ENCODE results near the gene PKN2.

PKN2 gene

GRCh38 chr1:88744142-88744541 lies 60.1 kb downstream of the PKN2 start:
- Histone ChIP-seq H3K27me3 (ENCODE audit: control insufficient read depth in 1 of 2, insufficient read depth in 2 of 2, low read length in 2 of 2) (no peaks in the 10 kb centered on the region), H3K27ac (ENCODE audit: low read depth, low read length) (no peak overlapping the region), H3K4me1 (ENCODE audit: control insufficient read depth in 1 of 2, insufficient read depth in 2 of 2, low read length in 2 of 2) (peaks cover 0 to 4% of the 10 kb centered on the region in 2 donors), H3K9me3 (ENCODE audit: control insufficient read depth in 1 of 2, low read length in 2 of 2) (no peaks in the 10 kb centered on the region), H3K36me3 (ENCODE audit: control insufficient read depth in 1 of 2, insufficient read depth in 2 of 2, low read length in 2 of 2) (peaks cover 4 to 13% of the 10 kb centered on the region in 2 donors), H3K9ac (ENCODE audit: low read depth in 1 of 2, low read length in 2 of 2) (no peak overlapping the region), H3K4me3 (ENCODE audit: low read depth in 1 of 2, low read length in 2 of 2) (no peak overlapping the region)

- peaks cover 4 to 13% of the 10 kb centered on the region in 2 donors for H3K36me3 ChIP-seq (ENCODE audit: control insufficient read depth in 1 of 2, insufficient read depth in 2 of 2, low read length in 2 of 2)
- no peaks in the 10 kb centered on the region for H3K9me3 ChIP-seq (ENCODE audit: control insufficient read depth in 1 of 2, low read length in 2 of 2)
- H3K27me3 ChIP-seq (ENCODE audit: control insufficient read depth in 1 of 2, insufficient read depth in 2 of 2, low read length in 2 of 2): no peaks in the 10 kb centered on the region
- H3K9ac ChIP-seq (ENCODE audit: low read depth in 1 of 2, low read length in 2 of 2): no peak overlapping the region
- H3K27ac ChIP-seq (ENCODE audit: low read depth, low read length): no peak overlapping the region
- H3K4me1 ChIP-seq (ENCODE audit: control insufficient read depth in 1 of 2, insufficient read depth in 2 of 2, low read length in 2 of 2): no peaks in the 10 kb centered on the region
- H3K4me3 ChIP-seq (ENCODE audit: low read depth in 1 of 2, low read length in 2 of 2): no peak overlapping the region
Measured at GRCh38 chr1:88746916-88747315, 62.8 kb downstream of the PKN2 start.

GRCh38 chr1:88751714-88752113 lies 67.6 kb downstream of the PKN2 start:
- Histone ChIP-seq H3K4me1 (ENCODE audit: control insufficient read depth in 1 of 2, insufficient read depth in 2 of 2, low read length in 2 of 2) (no peaks in the 10 kb centered on the region), H3K9ac (ENCODE audit: low read depth in 1 of 2, low read length in 2 of 2) (no peak overlapping the region), H3K36me3 (ENCODE audit: control insufficient read depth in 1 of 2, insufficient read depth in 2 of 2, low read length in 2 of 2) (peaks cover 4 to 6% of the 10 kb centered on the region in 2 donors), H3K27me3 (ENCODE audit: control insufficient read depth in 1 of 2, insufficient read depth in 2 of 2, low read length in 2 of 2) (no peaks in the 10 kb centered on the region), H3K9me3 (ENCODE audit: control insufficient read depth in 1 of 2, low read length in 2 of 2) (no peaks in the 10 kb centered on the region), H3K4me3 (ENCODE audit: low read depth in 1 of 2, low read length in 2 of 2) (no peak overlapping the region), H3K27ac (ENCODE audit: low read depth, low read length) (no peak overlapping the region)

GRCh38 chr1:88753506-88753905 lies 69.4 kb downstream of the PKN2 start:
- no peaks in the 10 kb centered on the region for H3K4me1 ChIP-seq (ENCODE audit: control insufficient read depth in 1 of 2, insufficient read depth in 2 of 2, low read length in 2 of 2)
- no peaks in the 10 kb centered on the region for H3K9me3 ChIP-seq (ENCODE audit: control insufficient read depth in 1 of 2, low read length in 2 of 2)
- H3K9ac ChIP-seq (ENCODE audit: low read depth in 1 of 2, low read length in 2 of 2): no peak overlapping the region
- H3K27me3 ChIP-seq (ENCODE audit: control insufficient read depth in 1 of 2, insufficient read depth in 2 of 2, low read length in 2 of 2): no peaks in the 10 kb centered on the region
- no peak overlapping the region for H3K4me3 ChIP-seq (ENCODE audit: low read depth in 1 of 2, low read length in 2 of 2)
- H3K27ac ChIP-seq (ENCODE audit: low read depth, low read length): no peak overlapping the region
- H3K36me3 ChIP-seq (ENCODE audit: control insufficient read depth in 1 of 2, insufficient read depth in 2 of 2, low read length in 2 of 2): peaks cover 4 to 6% of the 10 kb centered on the region in 2 donors

- Histone ChIP-seq H3K27ac (ENCODE audit: low read depth, low read length) (no peak overlapping the region), H3K27me3 (ENCODE audit: control insufficient read depth in 1 of 2, insufficient read depth in 2 of 2, low read length in 2 of 2) (no peaks in the 10 kb centered on the region), H3K4me3 (ENCODE audit: low read depth in 1 of 2, low read length in 2 of 2) (no peak overlapping the region), H3K4me1 (ENCODE audit: control insufficient read depth in 1 of 2, insufficient read depth in 2 of 2, low read length in 2 of 2) (no peaks in the 10 kb centered on the region), H3K36me3 (ENCODE audit: control insufficient read depth in 1 of 2, insufficient read depth in 2 of 2, low read length in 2 of 2) (peaks cover 2 to 11% of the 10 kb centered on the region in 2 donors), H3K9ac (ENCODE audit: low read depth in 1 of 2, low read length in 2 of 2) (no peak overlapping the region), H3K9me3 (ENCODE audit: control insufficient read depth in 1 of 2, low read length in 2 of 2) (no peaks in the 10 kb centered on the region)
Measured at GRCh38 chr1:88763649-88764406, 79.8 kb downstream of the PKN2 start.

GRCh38 chr1:88768187-88768586 lies 84.1 kb downstream of the PKN2 start:
- no peak overlapping the region for H3K27ac ChIP-seq (ENCODE audit: low read depth, low read length)
- H3K4me1 ChIP-seq (ENCODE audit: control insufficient read depth in 1 of 2, insufficient read depth in 2 of 2, low read length in 2 of 2): peaks cover 0 to 2% of the 10 kb centered on the region in 2 donors
- no peaks in the 10 kb centered on the region for H3K9me3 ChIP-seq (ENCODE audit: control insufficient read depth in 1 of 2, low read length in 2 of 2)
- no peak overlapping the region for H3K4me3 ChIP-seq (ENCODE audit: low read depth in 1 of 2, low read length in 2 of 2)
- H3K36me3 ChIP-seq (ENCODE audit: control insufficient read depth in 1 of 2, insufficient read depth in 2 of 2, low read length in 2 of 2): peaks cover 4 to 17% of the 10 kb centered on the region in 2 donors
- H3K9ac ChIP-seq (ENCODE audit: low read depth in 1 of 2, low read length in 2 of 2): no peak overlapping the region
- H3K27me3 ChIP-seq (ENCODE audit: control insufficient read depth in 1 of 2, insufficient read depth in 2 of 2, low read length in 2 of 2): no peaks in the 10 kb centered on the region

GRCh38 chr1:88768816-88769215 lies 84.7 kb downstream of the PKN2 start:
- Histone ChIP-seq H3K4me3 (ENCODE audit: low read depth in 1 of 2, low read length in 2 of 2) (no peak overlapping the region), H3K9me3 (ENCODE audit: control insufficient read depth in 1 of 2, low read length in 2 of 2) (no peaks in the 10 kb centered on the region), H3K27me3 (ENCODE audit: control insufficient read depth in 1 of 2, insufficient read depth in 2 of 2, low read length in 2 of 2) (no peaks in the 10 kb centered on the region), H3K36me3 (ENCODE audit: control insufficient read depth in 1 of 2, insufficient read depth in 2 of 2, low read length in 2 of 2) (peaks cover 4 to 20% of the 10 kb centered on the region in 2 donors), H3K4me1 (ENCODE audit: control insufficient read depth in 1 of 2, insufficient read depth in 2 of 2, low read length in 2 of 2) (peaks cover 0 to 7% of the 10 kb centered on the region in 2 donors), H3K27ac (ENCODE audit: low read depth, low read length) (no peak overlapping the region), H3K9ac (ENCODE audit: low read depth in 1 of 2, low read length in 2 of 2) (no peak overlapping the region)

GRCh38 chr1:88773540-88774150 lies 89.6 kb downstream of the PKN2 start:
- peak overlapping the region; percentile 85 for H3K27ac ChIP-seq (ENCODE audit: low read depth, low read length)
- H3K4me1 ChIP-seq (ENCODE audit: control insufficient read depth in 1 of 2, insufficient read depth in 2 of 2, low read length in 2 of 2): peaks cover 0 to 8% of the 10 kb centered on the region in 2 donors
- peak overlapping the region in 1 of 2 donors; percentile 8 for H3K9ac ChIP-seq (ENCODE audit: low read depth in 1 of 2, low read length in 2 of 2)
- no peaks in the 10 kb centered on the region for H3K9me3 ChIP-seq (ENCODE audit: control insufficient read depth in 1 of 2, low read length in 2 of 2)
- peaks cover 13 to 28% of the 10 kb centered on the region in 2 donors for H3K36me3 ChIP-seq (ENCODE audit: control insufficient read depth in 1 of 2, insufficient read depth in 2 of 2, low read length in 2 of 2)
- H3K27me3 ChIP-seq (ENCODE audit: control insufficient read depth in 1 of 2, insufficient read depth in 2 of 2, low read length in 2 of 2): no peaks in the 10 kb centered on the region
- H3K4me3 ChIP-seq (ENCODE audit: low read depth in 1 of 2, low read length in 2 of 2): no peak overlapping the region

- H3K27me3 ChIP-seq (ENCODE audit: control insufficient read depth in 1 of 2, insufficient read depth in 2 of 2, low read length in 2 of 2): no peaks in the 10 kb centered on the region
- H3K4me3 ChIP-seq (ENCODE audit: low read depth in 1 of 2, low read length in 2 of 2): no peak overlapping the region
- H3K4me1 ChIP-seq (ENCODE audit: control insufficient read depth in 1 of 2, insufficient read depth in 2 of 2, low read length in 2 of 2): peaks cover 0 to 8% of the 10 kb centered on the region in 2 donors
- H3K36me3 ChIP-seq (ENCODE audit: control insufficient read depth in 1 of 2, insufficient read depth in 2 of 2, low read length in 2 of 2): peaks cover 9 to 26% of the 10 kb centered on the region in 2 donors
- no peak overlapping the region for H3K9ac ChIP-seq (ENCODE audit: low read depth in 1 of 2, low read length in 2 of 2)
- peak overlapping the region; percentile 85 for H3K27ac ChIP-seq (ENCODE audit: low read depth, low read length)
- H3K9me3 ChIP-seq (ENCODE audit: control insufficient read depth in 1 of 2, low read length in 2 of 2): no peaks in the 10 kb centered on the region
Measured at GRCh38 chr1:88774151-88774556, 90.1 kb downstream of the PKN2 start.

- H3K4me3 ChIP-seq (ENCODE audit: low read depth in 1 of 2, low read length in 2 of 2): no peak overlapping the region
- H3K9me3 ChIP-seq (ENCODE audit: control insufficient read depth in 1 of 2, low read length in 2 of 2): no peaks in the 10 kb centered on the region
- no peak overlapping the region for H3K9ac ChIP-seq (ENCODE audit: low read depth in 1 of 2, low read length in 2 of 2)
- no peak overlapping the region for H3K27ac ChIP-seq (ENCODE audit: low read depth, low read length)
- H3K36me3 ChIP-seq (ENCODE audit: control insufficient read depth in 1 of 2, insufficient read depth in 2 of 2, low read length in 2 of 2): peaks cover 9 to 18% of the 10 kb centered on the region in 2 donors
- H3K27me3 ChIP-seq (ENCODE audit: control insufficient read depth in 1 of 2, insufficient read depth in 2 of 2, low read length in 2 of 2): no peaks in the 10 kb centered on the region
- peaks cover 0 to 8% of the 10 kb centered on the region in 2 donors for H3K4me1 ChIP-seq (ENCODE audit: control insufficient read depth in 1 of 2, insufficient read depth in 2 of 2, low read length in 2 of 2)
Measured at GRCh38 chr1:88777604-88778149, 93.6 kb downstream of the PKN2 start.

Measured in duodenal mucosa (tissue), 2 donors.